Right lobe of liver (tissue), 6 donors: Measurements from ENCODE around the gene PARVA. TPM values are rescaled to one million over a fixed set of nuclear protein-coding genes. Genes with fewer than 3 reads are reported as not detected.

Experiments
- ATAC-seq, 4 donors: fragments of 200-7000 bp; cut with Tn5 transposase; one replicate each; pipeline ENCODE4 v1.9.1; 2020; ENCODE audit warnings: mild to moderate bottlenecking in 4 of 4, moderate library complexity in 4 of 4
- DNase-seq, 3 donors: peaks; one replicate each; pipeline ENCODE4 v3.0.0-alpha.2; 2020
- H3K27ac ChIP-seq, 3 donors: fragments of 200-600 bp; one replicate each; pipeline ENCODE4 v1.8.0; 2022
- H3K27me3 ChIP-seq, 2 donors: fragments of 200-600 bp; one replicate each; pipeline ENCODE4 v1.8.0; 2022
- H3K36me3 ChIP-seq, 4 donors: fragments of 200-600 bp; sonication (generic) in 1 of 4; one replicate each; pipeline versions ENCODE4 v1.5.1 to v1.8.0; 2017 to 2022; ENCODE audit warnings: control low read depth in 1 of 4
- H3K4me1 ChIP-seq, 4 donors: fragments of 200-600 bp; sonication (generic) in 1 of 4; one replicate each; pipeline versions ENCODE4 v1.5.1 to v1.8.0; 2017 to 2022; ENCODE audit warnings: control low read depth in 1 of 4
- H3K4me3 ChIP-seq, 3 donors: fragments of 200-600 bp; one replicate each; pipeline ENCODE4 v1.8.0; 2022
- H3K9me3 ChIP-seq, 4 donors: fragments of 200-600 bp; sonication (generic) in 1 of 4; one replicate each; pipeline versions ENCODE4 v1.5.1 to v1.8.0; 2017 to 2022; ENCODE audit warnings: control low read depth in 1 of 4
- POLR2A ChIP-seq: fragments of 450-650 bp; IDR thresholded peaks from one replicate; pipeline ENCODE4 v1.6.1; 2017; ENCODE audit warnings: antibody characterized with exemption, mild to moderate bottlenecking
- WGBS: methylation state at CpG from one replicate; pipeline ENCODE4 v1.1.6; 2018; ENCODE audit warnings: low coverage, low lambda C conversion rate; ENCODE audit not compliant: insufficient coverage; ENCODE audit errors: missing lambda C conversion rate; 5-methylcytosine and 5-hydroxymethylcytosine counted together
- intact Hi-C, 2 donors: fragments of 100-400 bp; cut with DNase I; formaldehyde crosslinking; loops; one replicate each; pipeline versions ENCODE4 v1.11.2 to v1.14.1; 2022
- total RNA-seq, 6 experiments: library from RNA; depleted of rRNA in 2 of 6; stranded (reverse); fragments of >200 nt in 2 of 6; fragmentation: NEBNext Ultra II Directional in 3 of 6; extraction: Animal tissue kit (Norgen Biotek cat#: 25700) in 3 of 6; gene quantifications; one replicate each; pipeline versions ENCODE4 v1.1.0 to v1.2.4, GENCODE V29; 2016 to 2023
- TF ChIP-seq, protein P1 (sequence below), 4 donors: fragments of 200-600 bp in 3 of 4; fragments of 450-650 bp in 1 of 4; IDR thresholded peaks; one replicate each; pipeline versions ENCODE4 v1.5.1 to v1.8.0; 2016 to 2022; ENCODE audit warnings: antibody characterized with exemption in 4 of 4, mild to moderate bottlenecking in 2 of 4
- donor health status: DM: no; HTN: yes; CAD: no.
- donor health status: DM: no; HTN: no; CAD: no.
- donor health status: DM: no; HTN: no; CAD: no.
- donor health status: DM: no; HTN: yes; CAD: no.
- donor health status: DM: no; HTN: yes; CAD: no.

PARVA gene
- total RNA-seq, 6 experiments from 2014 or later = 11.1 to 27.5 (median 21.8) TPM

DNA sequence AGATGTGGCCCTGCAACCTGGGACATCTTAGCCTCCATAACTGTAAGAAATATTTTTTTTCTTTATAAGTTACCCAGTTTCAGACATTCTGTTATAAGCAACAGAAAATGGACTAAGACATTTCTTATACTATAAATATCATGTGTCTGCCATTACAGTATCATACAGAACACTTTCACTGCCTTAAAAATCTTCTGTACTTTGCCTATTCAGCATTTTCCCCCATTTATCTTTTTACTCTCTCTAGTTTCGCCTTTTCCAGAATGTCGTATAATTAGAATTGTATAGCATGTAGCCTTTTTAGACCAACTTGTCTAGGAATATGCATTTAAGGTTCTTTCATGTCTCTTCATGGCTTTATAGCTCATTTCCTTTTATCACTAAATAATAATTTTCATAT is 88.0 kb downstream of the PARVA start:
- intact Hi-C loops = no loop called here
- 100% methylated on average over 2 of the region's 2 CpGs for WGBS
- no peak overlapping the region for H3K27ac ChIP-seq

DNA sequence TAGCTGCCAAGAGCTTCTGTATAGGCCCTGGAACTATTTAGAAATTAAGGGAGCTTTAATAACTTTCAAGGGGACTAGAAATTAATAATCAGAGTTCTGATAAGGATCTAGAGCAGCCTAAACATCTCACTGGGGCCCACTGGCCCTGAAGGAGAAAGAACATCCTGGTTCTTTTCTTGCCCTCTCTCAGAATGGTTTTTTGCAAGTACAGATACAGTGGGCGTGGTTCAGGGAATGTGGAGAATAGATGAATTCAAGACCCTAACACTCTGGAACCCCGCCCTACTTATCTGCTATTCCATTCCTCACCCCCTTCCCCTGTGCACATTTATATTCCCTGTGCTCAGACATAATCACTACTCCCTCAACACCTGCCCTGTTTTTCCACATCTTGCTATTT is 90.2 kb downstream of the PARVA start:
- Histone ChIP-seq H3K4me3 (no peak overlapping the region), H3K9me3 (no peaks in the 10 kb centered on the region), H3K4me1 (no peaks in the 10 kb centered on the region), H3K27me3 (no peaks in the 10 kb centered on the region), H3K36me3 (no peaks in the 10 kb centered on the region), H3K27ac (no peak overlapping the region)
- DNase-seq (no peak), ATAC-seq (no peak)
- TF ChIP-seq, protein P1, sequence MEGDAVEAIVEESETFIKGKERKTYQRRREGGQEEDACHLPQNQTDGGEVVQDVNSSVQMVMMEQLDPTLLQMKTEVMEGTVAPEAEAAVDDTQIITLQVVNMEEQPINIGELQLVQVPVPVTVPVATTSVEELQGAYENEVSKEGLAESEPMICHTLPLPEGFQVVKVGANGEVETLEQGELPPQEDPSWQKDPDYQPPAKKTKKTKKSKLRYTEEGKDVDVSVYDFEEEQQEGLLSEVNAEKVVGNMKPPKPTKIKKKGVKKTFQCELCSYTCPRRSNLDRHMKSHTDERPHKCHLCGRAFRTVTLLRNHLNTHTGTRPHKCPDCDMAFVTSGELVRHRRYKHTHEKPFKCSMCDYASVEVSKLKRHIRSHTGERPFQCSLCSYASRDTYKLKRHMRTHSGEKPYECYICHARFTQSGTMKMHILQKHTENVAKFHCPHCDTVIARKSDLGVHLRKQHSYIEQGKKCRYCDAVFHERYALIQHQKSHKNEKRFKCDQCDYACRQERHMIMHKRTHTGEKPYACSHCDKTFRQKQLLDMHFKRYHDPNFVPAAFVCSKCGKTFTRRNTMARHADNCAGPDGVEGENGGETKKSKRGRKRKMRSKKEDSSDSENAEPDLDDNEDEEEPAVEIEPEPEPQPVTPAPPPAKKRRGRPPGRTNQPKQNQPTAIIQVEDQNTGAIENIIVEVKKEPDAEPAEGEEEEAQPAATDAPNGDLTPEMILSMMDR (IDR thresholded peaks at IDR 0.05) = no peak
- TF ChIP-seq POLR2A = no peak
- 83% methylated on average over 2 of the region's 2 CpGs for WGBS
- intact Hi-C loops = no loop called here

More for the DNA sequence above, 88.0 kb downstream of the PARVA start:
- TF ChIP-seq, protein P1 (IDR thresholded peaks at IDR 0.05) = no peak
- TF ChIP-seq POLR2A = no peak
- ATAC-seq = no peak
- Histone ChIP-seq H3K36me3 (no peaks in the 10 kb centered on the region), H3K4me1 (no peaks in the 10 kb centered on the region), H3K27me3 (no peaks in the 10 kb centered on the region), H3K9me3 (no peaks in the 10 kb centered on the region), H3K4me3 (no peak overlapping the region)
- no peak for DNase-seq

DNA sequence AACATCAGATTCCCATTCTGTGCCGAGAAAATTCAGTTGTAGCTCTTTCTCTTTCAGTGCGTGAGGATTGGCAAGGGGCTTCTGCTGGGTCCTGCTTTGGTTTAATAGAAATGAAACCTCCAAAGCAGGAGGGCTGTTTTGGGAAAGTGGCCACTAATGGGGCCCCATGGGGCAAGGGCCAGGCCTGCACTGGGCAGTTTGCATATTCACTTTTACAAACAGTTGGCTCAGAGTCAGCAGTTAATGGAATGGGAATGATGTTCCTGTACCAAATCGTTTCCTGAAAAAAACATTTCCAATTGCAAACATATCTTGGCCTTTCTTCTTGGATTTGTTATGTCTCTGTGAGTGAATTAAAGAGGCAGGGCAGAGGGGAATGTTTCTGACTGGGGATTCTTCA is 92.1 kb downstream of the PARVA start:
- TF ChIP-seq, protein P1 (IDR thresholded peaks at IDR 0.05) = no peak
- no peak for TF ChIP-seq POLR2A
- H3K27ac ChIP-seq = no peak overlapping the region
- peaks cover 0 to 3% (median 0%) of the 10 kb centered on the region in 4 donors for H3K36me3 ChIP-seq
- intact Hi-C loops = no loop called here
- no peaks in the 10 kb centered on the region for H3K27me3 ChIP-seq
- no peaks in the 10 kb centered on the region for H3K4me1 ChIP-seq
- no peak overlapping the region for H3K4me3 ChIP-seq
- WGBS = 42% methylated on average over 3 of the region's 3 CpGs
- no peak for DNase-seq
- no peaks in the 10 kb centered on the region for H3K9me3 ChIP-seq
- ATAC-seq = no peak

DNA sequence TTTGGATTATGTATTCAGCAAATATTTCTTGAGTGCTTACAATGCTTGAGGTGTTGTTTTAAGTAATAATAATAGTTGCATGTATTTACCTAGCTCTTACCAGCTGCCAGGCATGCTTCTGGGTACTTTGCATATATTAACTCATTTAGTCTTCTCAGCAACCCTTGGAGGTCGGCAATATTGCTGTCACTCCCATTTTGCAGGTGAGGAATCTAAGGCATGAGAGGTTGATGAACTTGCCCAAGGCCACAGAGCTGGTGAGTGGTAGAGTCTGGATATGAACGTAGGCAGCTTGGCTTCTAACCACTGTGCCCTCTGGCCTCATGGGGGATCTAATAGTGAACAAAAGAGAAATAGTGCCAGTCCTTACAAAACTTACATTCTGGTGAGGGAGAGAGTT is 92.9 kb downstream of the PARVA start:
- DNase-seq (no peak), ATAC-seq (no peak)
- H3K9me3 ChIP-seq = no peaks in the 10 kb centered on the region
- no peak overlapping the region for H3K4me3 ChIP-seq
- H3K27me3 ChIP-seq = no peaks in the 10 kb centered on the region
- TF ChIP-seq, protein P1 (IDR thresholded peaks at IDR 0.05) = no peak
- TF ChIP-seq POLR2A = no peak
- H3K4me1 ChIP-seq = no peaks in the 10 kb centered on the region
- WGBS = 73% methylated on average over 2 of the region's 2 CpGs
- peaks cover 0 to 3% (median 0%) of the 10 kb centered on the region in 4 donors for H3K36me3 ChIP-seq
- H3K27ac ChIP-seq = no peak overlapping the region
- intact Hi-C loops = no loop called here
